ENCODE measurements around the gene CHST9. TPM values are rescaled to one million over a fixed set of nuclear protein-coding genes. Genes with fewer than 3 reads are reported as not detected.
"Not testable (repeated sequence)": the region's sequence is repeated elsewhere in the genome, so short reads cannot be mapped to it uniquely, and the experiment has no call there.

The CHST9 gene
- total RNA-seq, result under 1 TPM; 0.21 to 0.98 (median 0.26) TPM

DNA sequence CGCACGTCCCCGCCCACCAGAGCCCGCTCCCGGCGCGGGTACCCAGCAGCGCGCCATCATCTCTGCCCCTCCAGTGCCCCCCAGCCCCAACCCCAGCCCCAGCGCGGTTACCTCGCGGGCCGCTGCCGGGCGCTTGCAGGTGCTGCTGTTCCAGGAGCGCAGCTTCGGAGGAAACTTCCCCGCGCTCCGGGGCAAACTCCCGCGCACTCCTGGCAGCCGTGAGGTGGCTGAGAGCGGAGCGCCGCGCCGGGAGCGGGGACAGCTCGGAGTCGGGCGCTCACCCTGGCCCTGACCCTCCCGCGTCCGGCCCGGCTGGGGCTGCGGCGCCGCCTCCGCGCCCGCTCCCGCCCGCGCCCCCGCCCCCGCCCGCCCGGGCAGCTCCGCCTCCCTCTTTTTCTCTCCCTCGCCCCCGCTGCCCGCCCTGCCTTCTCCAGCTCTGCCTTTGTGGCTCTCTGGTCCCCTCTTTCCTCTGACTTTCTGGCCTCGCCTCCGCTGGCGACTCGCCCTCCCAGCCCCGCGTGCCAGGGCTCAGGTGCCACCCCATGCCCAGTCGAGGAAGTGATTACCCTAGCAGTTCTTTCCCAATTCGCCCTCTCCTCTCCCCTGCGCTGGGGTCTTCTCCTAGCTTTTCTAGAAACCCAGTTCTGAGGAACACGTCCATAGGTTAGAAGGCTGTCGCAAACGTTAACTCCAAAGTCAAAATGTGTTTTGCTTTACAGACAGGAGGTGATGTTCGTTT is at the start of gene CHST9:
TSS of gene CHST9 (minus strand) at position 284 of the 739 bp plus-strand sequence. CDS start 42,499 bp downstream, outside the sequence.
- no peaks in the 10 kb centered on the region for H3K36me3 ChIP-seq
- no peak for DNase-seq (ENCODE audit: low spot score in 2 of 2)
- peaks cover 0 to 10% (median 0%) of the 10 kb centered on the region in 4 donors for H3K4me1 ChIP-seq
- no peaks in the 10 kb centered on the region for H3K9me3 ChIP-seq
- H3K27me3 ChIP-seq, result peaks cover 0 to 28% of the 10 kb centered on the region in 2 donors
- H3K4me3 ChIP-seq, result peak within 1 kb of the TSS; percentile 18 to 52 (median 30)
- no peak within 1 kb of the TSS for H3K27ac ChIP-seq
- 12 to 15% methylated on average over 25 to 27 of the region's 67 CpGs for WGBS, 2 donors
- TF ChIP-seq EP300 (IDR thresholded peaks at IDR 0.05) (no peak), CTCF (IDR thresholded peaks at IDR 0.05) (no peak), POLR2A (IDR thresholded peaks at IDR 0.05) (no peak)

DNA sequence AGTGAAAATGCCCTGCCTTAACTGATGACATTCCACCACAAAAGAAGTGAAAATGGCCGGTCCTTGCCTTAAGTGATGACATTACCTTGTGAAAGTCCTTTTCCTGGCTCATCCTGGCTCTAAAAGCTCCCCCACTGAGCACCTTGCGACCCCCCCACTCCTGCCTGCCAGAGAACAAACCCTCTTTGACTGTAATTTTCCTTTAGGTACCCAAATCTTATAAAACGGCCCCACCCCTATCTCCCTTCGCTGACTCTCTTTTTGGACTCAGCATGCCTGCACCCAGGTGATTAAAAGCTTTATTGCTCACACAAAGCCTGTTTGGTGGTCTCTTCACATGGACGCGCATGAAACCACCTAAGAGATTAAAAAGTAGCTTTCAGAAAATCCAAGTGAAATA is 47.2 kb upstream of the CHST9 start:
- H3K4me1 ChIP-seq, H3K4me3 ChIP-seq, H3K36me3 ChIP-seq: not testable (repeated sequence)

GRCh38 chr18:27231671-27232070 is 46.6 kb upstream of the CHST9 start:
- H3K27ac ChIP-seq, H3K4me1 ChIP-seq, H3K4me3 ChIP-seq: not testable (repeated sequence)

More for the DNA sequence above, 47.2 kb upstream of the CHST9 start:
- not testable (repeated sequence) for H3K9me3 ChIP-seq; H3K27me3 ChIP-seq; DNase-seq (ENCODE audit: low spot score in 2 of 2); H3K27ac ChIP-seq
- WGBS, 2 donors, result 85 to 88% methylated on average over 6 of the region's 6 CpGs

GRCh38 chr18:27231221-27231620 is 46.1 kb upstream of the CHST9 start:
- not testable (repeated sequence) for H3K27ac ChIP-seq
- 78 to 84% methylated on average over 5 of the region's 5 CpGs for WGBS, 2 donors

More at GRCh38 chr18:27231671-27232070, 46.6 kb upstream of the CHST9 start:
- not testable (repeated sequence) for H3K9me3 ChIP-seq; H3K36me3 ChIP-seq; DNase-seq (ENCODE audit: low spot score in 2 of 2); H3K27me3 ChIP-seq
- 76 to 80% methylated on average over 6 of the region's 6 CpGs for WGBS, 2 donors

GRCh38 chr18:27227721-27228120 is 42.6 kb upstream of the CHST9 start:
- Histone ChIP-seq H3K4me3 (no peak overlapping the region), H3K27ac (peak overlapping the region in 1 of 4 donors; percentile 31), H3K4me1 (peaks cover 0 to 6% (median 0%) of the 10 kb centered on the region in 4 donors), H3K9me3 (no peaks in the 10 kb centered on the region), H3K36me3 (no peaks in the 10 kb centered on the region), H3K27me3 (no peaks in the 10 kb centered on the region)
- DNase-seq (ENCODE audit: low spot score in 2 of 2), result no peak
- WGBS, 2 donors, result 83 to 100% methylated on average over 1 of the region's 1 CpG
- TF ChIP-seq CTCF (IDR thresholded peaks at IDR 0.05), result no peak
- TF ChIP-seq POLR2A (IDR thresholded peaks at IDR 0.05), result no peak
- no peak for TF ChIP-seq EP300 (IDR thresholded peaks at IDR 0.05)

More at GRCh38 chr18:27231221-27231620, 46.1 kb upstream of the CHST9 start:
- not testable (repeated sequence) for H3K36me3 ChIP-seq; H3K27me3 ChIP-seq; H3K4me3 ChIP-seq; DNase-seq (ENCODE audit: low spot score in 2 of 2); H3K4me1 ChIP-seq; H3K9me3 ChIP-seq

DNA sequence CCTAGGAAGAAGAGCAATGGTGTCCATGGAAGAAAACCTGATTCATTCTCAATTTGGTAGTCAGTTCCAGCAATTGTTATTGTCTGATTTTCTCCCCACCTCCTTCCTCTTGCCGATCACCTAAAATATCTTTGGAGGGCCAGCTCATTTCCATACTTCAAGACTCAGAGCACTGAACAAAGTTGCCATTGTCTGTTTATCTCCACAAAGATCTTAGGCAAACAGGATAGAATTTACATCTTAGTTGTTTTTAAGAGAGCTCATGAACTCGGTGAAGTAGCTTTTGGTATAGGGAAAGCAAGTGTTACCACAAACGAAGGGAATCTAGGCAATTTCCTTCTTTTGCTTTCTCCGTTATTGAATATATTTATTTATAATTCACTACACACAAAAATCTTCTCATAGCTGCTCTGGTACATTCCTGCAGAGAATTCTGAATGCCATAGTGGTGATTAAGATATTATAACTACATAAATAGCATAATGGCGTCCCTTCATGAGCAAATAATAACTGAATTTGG is 41.5 kb upstream of the CHST9 start:
- Histone ChIP-seq H3K4me1 (peaks cover 0 to 6% (median 0%) of the 10 kb centered on the region in 4 donors), H3K27me3 (no peaks in the 10 kb centered on the region), H3K4me3 (no peak overlapping the region), H3K36me3 (no peaks in the 10 kb centered on the region), H3K27ac (peak overlapping the region in 3 of 4 donors; percentile 4 to 67 (median 60)), H3K9me3 (no peaks in the 10 kb centered on the region)
- WGBS, 2 donors, result 29 to 40% methylated on average over 5 of the region's 5 CpGs
- DNase-seq (ENCODE audit: low spot score in 2 of 2), result no peak
- no peak for TF ChIP-seq EP300 (IDR thresholded peaks at IDR 0.05)
- TF ChIP-seq CTCF (IDR thresholded peaks at IDR 0.05), result no peak
- no peak for TF ChIP-seq POLR2A (IDR thresholded peaks at IDR 0.05)
